AG04449 (cell line): ENCODE measurements around the gene SAC3D1.

Experiments
- CTCF ChIA-PET: fragments of 350-600 bp; formaldehyde crosslinking; extraction: SDS; loops from one replicate; lab custom pipeline; 2021; ENCODE audit warnings: antibody characterized with exemption; lab: Yijun Ruan, JAX
- POLR2A ChIA-PET: fragments of 400-600, 350-600 bp; formaldehyde crosslinking; extraction: SDS; loops from one replicate; lab custom pipeline; 2020; ENCODE audit warnings: antibody characterized with exemption, inconsistent platforms; lab: Yijun Ruan, JAX
- DNase-seq: peaks from one replicate; pipeline ENCODE4 v3.0.0-alpha.2; 2010; ENCODE audit warnings: low read depth, low spot score
- H3K4me3 ChIP-seq: 2 replicates; pipeline ENCODE4 v1.5.1; 2011; ENCODE audit warnings: low read depth, mild to moderate bottlenecking, control low read depth, low read length
- CTCF ChIP-seq: IDR thresholded peaks from one replicate; pipeline ENCODE4 v1.5.1; 2011; ENCODE audit warnings: mild to moderate bottlenecking, moderate library complexity, low read length, control low read depth, inconsistent platforms; ENCODE audit not compliant: insufficient read depth; ENCODE audit errors: missing control alignments

The SAC3D1 gene

GRCh38 chr11:65040847-65041622, at the start of gene SAC3D1:
TSS of gene SAC3D1 (plus strand) at chr11:65041210. CDS start at chr11:65041293, 83 bp downstream.
- DNase-seq: peak; percentile 37
- TF ChIP-seq CTCF: no peak
- H3K4me3 ChIP-seq: peak within 1 kb of the TSS; percentile 73
- POLR2A ChIA-PET: interaction anchor here (0.6 to 1.5 kb wide), 7 partner anchors 13 to 592 kb away, joined by 3 to 4 read pairs (median 3); partner anchors contain the start of genes ARL2, GPHA2, PPP2R5B and SF1
- CTCF ChIA-PET: interaction anchor here (1.1 to 3.2 kb wide), 6 partner anchors 10 to 31 kb away, joined by 3 to 17 read pairs (median 10); partner anchors contain the start of genes ARL2, NAALADL1 and SNX15

GRCh38 chr11:64994318-64994717, 46.7 kb upstream of the SAC3D1 start:
- DNase-seq: no peak
- H3K4me3 ChIP-seq: no peak overlapping the region
- no peak for TF ChIP-seq CTCF
- POLR2A ChIA-PET: no interaction called here
- CTCF ChIA-PET: interaction anchor here (3.6 to 14.5 kb wide), 2 partner anchors 16 to 147 kb away, joined by 13 to 179 read pairs; partner anchors contain the start of gene ARL2

GRCh38 chr11:64996327-64996709, 44.7 kb upstream of the SAC3D1 start:
- DNase-seq: no peak
- TF ChIP-seq CTCF: no peak
- ChIA-PET POLR2A (interaction anchor here (0.6 kb wide), 1 partner anchor 13 kb away, joined by 3 read pairs; no protein-coding TSS in a partner anchor), CTCF (interaction anchor here (0.7 to 14.5 kb wide), 13 partner anchors 9 to 197 kb away, joined by 3 to 179 read pairs (median 4); partner anchors contain the start of genes ARL2, FAU, GPHA2 and MRPL49)
- H3K4me3 ChIP-seq: peak overlapping the region; percentile 40; the same call in 1 of the 2 replicates

GRCh38 chr11:64996710-64997380, 44.2 kb upstream of the SAC3D1 start, which contains the start of gene BATF2:
TSS of gene BATF2 (minus strand) at chr11:64996971. CDS start at chr11:64996914, 57 bp downstream.
- peak; percentile 52 for TF ChIP-seq CTCF
- H3K4me3 ChIP-seq: peak within 1 kb of the TSS; percentile 40

GRCh38 chr11:64998141-64998540, 42.9 kb upstream of the SAC3D1 start:
- ChIA-PET POLR2A (no interaction called here), CTCF (interaction anchor here (0.6 to 14.5 kb wide), 3 partner anchors 12 to 114 kb away, joined by 3 to 179 read pairs (median 6); partner anchors contain the start of genes ARL2 and TM7SF2)
- no peak overlapping the region for H3K4me3 ChIP-seq
- no peak for DNase-seq
- no peak for TF ChIP-seq CTCF

More at GRCh38 chr11:64996710-64997380, 44.2 kb upstream of the SAC3D1 start, which contains the start of gene BATF2:
- CTCF ChIA-PET: interaction anchor here (0.7 to 14.5 kb wide), 15 partner anchors 10 to 197 kb away, joined by 3 to 179 read pairs (median 4); partner anchors contain the start of genes ARL2, FAU, GPHA2 and MRPL49
- DNase-seq: no peak
- POLR2A ChIA-PET: interaction anchor here (0.6 kb wide), 2 partner anchors 13 to 19 kb away, joined by 3 read pairs; no protein-coding TSS in a partner anchor
